ENCODE results near the gene LIPA. TPM values are rescaled to one million over a fixed set of nuclear protein-coding genes. Genes with fewer than 3 reads are reported as not detected.

LIPA gene
- total and polyA plus RNA-seq, 7 donors, result 7.6 to 14.2 (median 10.3) TPM

DNA sequence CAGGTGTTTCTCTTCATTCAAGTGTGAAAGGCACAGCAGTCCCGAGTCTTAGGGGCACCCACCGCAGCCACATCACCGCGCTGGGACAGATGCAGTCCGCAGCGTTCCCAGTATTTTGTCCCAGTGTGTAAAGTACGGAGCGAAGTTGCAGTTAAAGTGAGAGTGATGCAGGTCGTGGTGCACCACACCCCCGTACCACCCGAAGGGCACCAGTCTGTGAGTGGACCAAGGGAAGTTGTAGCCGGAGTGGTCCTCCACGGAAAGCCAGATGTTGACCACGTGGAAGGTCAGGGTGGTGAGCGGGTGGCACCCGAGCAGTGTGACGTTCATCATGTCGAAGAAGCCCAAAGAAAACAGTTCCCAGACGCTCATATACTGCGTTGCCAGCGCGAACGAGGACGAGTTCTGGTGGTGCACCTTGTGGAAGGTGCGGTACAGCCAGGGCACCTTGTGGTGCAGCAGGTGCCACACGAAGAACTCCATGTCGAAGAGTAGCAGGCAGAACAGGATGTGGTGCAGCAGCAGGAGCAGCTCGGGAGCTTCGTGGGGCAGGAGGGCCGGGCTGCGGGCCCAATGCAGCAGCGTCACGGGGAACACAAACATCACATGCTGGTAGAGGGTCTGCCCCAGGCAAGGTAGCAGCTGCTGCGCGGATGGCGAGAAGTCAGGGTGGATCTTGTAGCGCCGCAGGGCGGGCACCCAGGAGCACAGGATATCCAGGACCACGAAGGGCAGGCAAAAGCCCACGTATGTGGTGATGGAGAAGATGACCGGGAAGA is 45.0 kb downstream of the LIPA start:
- H3K27ac ChIP-seq, result peak overlapping the region; percentile 66
- DNase-seq (peak in 1 of 2 donors; percentile 48), ATAC-seq (peak; percentile 7 to 53 (median 33))
- peak overlapping the region; percentile 65 for H3K4me3 ChIP-seq
- intact Hi-C loops (cut with DNase I), result no loop called here
- WGBS, 3 donors, result 8 to 12% (median 12%) methylated on average over 42 of the region's 42 CpGs
- no peaks in the 10 kb centered on the region for H3K36me3 ChIP-seq (ENCODE audit: insufficient read depth in 1 of 2, low read depth in 1 of 2)
- peaks cover 2 to 60% (median 6%) of the 10 kb centered on the region in 3 donors for H3K27me3 ChIP-seq (ENCODE audit: insufficient read depth in 3 of 3, low read length in 2 of 3)
- TF ChIP-seq, protein P1, sequence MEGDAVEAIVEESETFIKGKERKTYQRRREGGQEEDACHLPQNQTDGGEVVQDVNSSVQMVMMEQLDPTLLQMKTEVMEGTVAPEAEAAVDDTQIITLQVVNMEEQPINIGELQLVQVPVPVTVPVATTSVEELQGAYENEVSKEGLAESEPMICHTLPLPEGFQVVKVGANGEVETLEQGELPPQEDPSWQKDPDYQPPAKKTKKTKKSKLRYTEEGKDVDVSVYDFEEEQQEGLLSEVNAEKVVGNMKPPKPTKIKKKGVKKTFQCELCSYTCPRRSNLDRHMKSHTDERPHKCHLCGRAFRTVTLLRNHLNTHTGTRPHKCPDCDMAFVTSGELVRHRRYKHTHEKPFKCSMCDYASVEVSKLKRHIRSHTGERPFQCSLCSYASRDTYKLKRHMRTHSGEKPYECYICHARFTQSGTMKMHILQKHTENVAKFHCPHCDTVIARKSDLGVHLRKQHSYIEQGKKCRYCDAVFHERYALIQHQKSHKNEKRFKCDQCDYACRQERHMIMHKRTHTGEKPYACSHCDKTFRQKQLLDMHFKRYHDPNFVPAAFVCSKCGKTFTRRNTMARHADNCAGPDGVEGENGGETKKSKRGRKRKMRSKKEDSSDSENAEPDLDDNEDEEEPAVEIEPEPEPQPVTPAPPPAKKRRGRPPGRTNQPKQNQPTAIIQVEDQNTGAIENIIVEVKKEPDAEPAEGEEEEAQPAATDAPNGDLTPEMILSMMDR (IDR thresholded peaks at IDR 0.05), result no peak
- no peaks in the 10 kb centered on the region for H3K9me3 ChIP-seq
- H3K4me1 ChIP-seq, result peaks cover 9% of the 10 kb centered on the region

DNA sequence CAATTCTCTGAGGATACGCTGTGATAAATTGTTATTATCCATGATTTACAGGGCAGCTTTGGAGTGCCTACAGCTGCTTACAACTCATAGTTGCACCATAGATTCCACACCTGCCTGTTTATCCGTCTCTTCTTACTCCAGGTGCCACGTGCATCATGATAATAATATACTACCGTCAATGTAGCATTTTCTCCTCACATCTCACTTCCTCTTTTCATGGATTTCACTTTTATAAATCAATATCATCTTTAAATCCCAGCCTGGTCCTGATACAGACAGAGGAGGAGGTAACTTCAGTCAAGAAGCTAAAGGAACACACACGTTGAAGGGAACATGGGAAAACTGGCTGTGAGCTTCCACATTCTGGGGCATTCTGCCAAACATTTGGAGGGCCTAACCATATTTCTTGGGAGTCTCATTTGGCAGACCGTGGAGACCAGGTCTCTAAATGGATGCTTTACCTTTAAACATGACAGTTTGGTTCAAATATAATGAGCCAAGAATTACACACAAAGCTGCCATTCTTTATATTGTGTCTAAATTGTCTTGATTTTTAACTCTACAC is 46.9 kb downstream of the LIPA start:
- Histone ChIP-seq H3K9me3 (no peaks in the 10 kb centered on the region), H3K36me3 (ENCODE audit: insufficient read depth in 1 of 2, low read depth in 1 of 2) (no peaks in the 10 kb centered on the region), H3K4me3 (no peak overlapping the region), H3K4me1 (peaks cover 9% of the 10 kb centered on the region), H3K27me3 (ENCODE audit: insufficient read depth in 3 of 3, low read length in 2 of 3) (peaks cover 2 to 57% (median 6%) of the 10 kb centered on the region in 3 donors), H3K27ac (no peak overlapping the region)
- 52 to 68% (median 64%) methylated on average over 6 of the region's 6 CpGs for WGBS, 3 donors
- ATAC-seq (no peak), DNase-seq (no peak)
- intact Hi-C loops (cut with DNase I), result no loop called here
- TF ChIP-seq, protein P1 (IDR thresholded peaks at IDR 0.05), result no peak

DNA sequence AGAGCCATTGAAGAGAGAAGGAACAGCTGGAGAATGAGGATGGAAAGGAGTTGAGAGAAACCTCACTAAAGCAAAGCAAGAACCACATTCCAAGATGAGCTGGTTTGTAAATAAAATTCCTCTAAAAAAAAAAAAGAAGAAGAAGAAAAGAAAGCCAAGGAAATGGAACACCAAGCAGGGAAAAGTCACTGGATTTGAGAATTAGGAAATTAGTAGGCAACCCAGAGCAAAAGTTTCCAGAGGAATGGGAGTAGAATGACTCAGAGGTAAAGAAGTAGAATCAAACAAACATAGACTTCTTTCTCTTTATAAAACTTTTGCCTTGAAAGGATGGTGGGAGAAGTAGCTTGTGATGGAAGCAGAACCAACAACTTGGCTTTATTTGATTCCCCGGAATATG is 48.3 kb downstream of the LIPA start:
- Histone ChIP-seq H3K27me3 (ENCODE audit: insufficient read depth in 3 of 3, low read length in 2 of 3) (peaks cover 0 to 49% (median 6%) of the 10 kb centered on the region in 3 donors), H3K4me1 (peaks cover 7% of the 10 kb centered on the region), H3K27ac (no peak overlapping the region), H3K4me3 (no peak overlapping the region), H3K9me3 (no peaks in the 10 kb centered on the region), H3K36me3 (ENCODE audit: insufficient read depth in 1 of 2, low read depth in 1 of 2) (no peaks in the 10 kb centered on the region)
- no peak for ATAC-seq
- DNase-seq, result no peak
- TF ChIP-seq, protein P1 (IDR thresholded peaks at IDR 0.05), result no peak
- intact Hi-C loops (cut with DNase I), result no loop called here
- WGBS, 3 donors, result 89 to 100% (median 91%) methylated on average over 1 of the region's 1 CpG

DNA sequence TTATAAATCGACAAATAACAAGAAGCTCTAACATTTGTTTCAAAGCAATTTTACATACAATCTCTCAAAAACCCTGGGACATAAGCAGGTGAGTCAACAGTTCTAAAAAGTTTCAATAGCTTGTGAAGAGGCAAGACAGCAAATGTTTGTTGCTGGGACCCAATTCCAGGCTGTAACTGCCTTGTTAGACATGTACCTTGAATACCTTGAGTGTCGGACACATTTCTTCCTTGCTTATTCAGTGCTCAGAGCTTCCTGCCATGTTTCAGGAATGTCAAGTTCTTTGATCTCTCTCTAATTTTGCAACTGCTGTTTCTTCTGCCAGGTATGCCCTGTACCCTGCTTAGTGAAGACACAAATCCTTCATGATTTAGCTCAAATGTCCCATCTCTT is 49.5 kb downstream of the LIPA start:
- H3K27me3 ChIP-seq (ENCODE audit: insufficient read depth in 3 of 3, low read length in 2 of 3), result peaks cover 0 to 38% (median 6%) of the 10 kb centered on the region in 3 donors
- H3K4me3 ChIP-seq, result no peak overlapping the region
- intact Hi-C loops (cut with DNase I), result no loop called here
- no peak for ATAC-seq
- no peak for DNase-seq
- 73 to 96% (median 84%) methylated on average over 2 of the region's 2 CpGs for WGBS, 3 donors
- no peaks in the 10 kb centered on the region for H3K36me3 ChIP-seq (ENCODE audit: insufficient read depth in 1 of 2, low read depth in 1 of 2)
- H3K27ac ChIP-seq, result no peak overlapping the region
- TF ChIP-seq, protein P1 (IDR thresholded peaks at IDR 0.05), result no peak
- H3K9me3 ChIP-seq, result no peaks in the 10 kb centered on the region
- no peaks in the 10 kb centered on the region for H3K4me1 ChIP-seq
